ENCODE measurements around the gene HNRNPUL1.
A peak's percentile ranks its signal among the peaks of the same experiment; 100 is the strongest.
"Not testable (repeated sequence)": the region's sequence is repeated elsewhere in the genome, so short reads cannot be mapped to it uniquely, and the experiment has no call there.

HNRNPUL1 gene

GRCh38 chr19:41327576-41328156 lies 63.5 kb downstream of the HNRNPUL1 start:
- peak; percentile 87 for DNase-seq

DNA sequence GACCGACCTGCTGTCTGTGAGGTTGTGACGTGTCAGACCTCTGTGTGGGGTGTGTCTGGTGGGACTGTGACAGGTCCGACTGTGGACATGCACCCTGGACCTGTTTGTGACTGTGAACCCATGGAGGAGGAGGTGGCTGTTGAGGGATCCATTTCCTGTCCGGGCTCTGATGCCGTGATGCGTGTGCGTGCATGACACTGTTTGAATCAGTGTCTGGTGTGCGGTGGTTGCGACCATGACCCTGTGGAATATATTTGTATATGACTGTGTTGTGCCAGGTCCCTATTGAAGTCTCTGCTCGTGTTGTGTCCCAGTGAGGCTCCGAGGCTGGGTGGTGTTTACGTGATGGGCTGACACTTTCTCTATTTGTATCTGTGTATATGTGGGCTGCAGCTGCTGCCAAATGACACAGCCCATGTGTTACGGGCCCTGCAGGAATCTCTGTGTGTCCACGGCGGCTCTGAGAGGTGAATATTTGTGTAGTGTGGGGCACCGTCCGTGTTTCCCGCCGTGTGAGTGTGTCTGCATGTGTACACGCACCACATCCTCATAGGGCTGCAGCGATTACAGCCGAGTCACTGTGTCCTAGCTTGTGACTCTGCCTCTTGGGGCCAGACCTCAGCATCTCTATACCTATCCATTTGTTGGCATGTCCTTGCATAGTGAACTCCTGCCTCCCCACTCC lies 64.1 kb downstream of the HNRNPUL1 start:
- DNase-seq: no peak

- DNase-seq: no peak
Measured at GRCh38 chr19:41328842-41329225, 64.7 kb downstream of the HNRNPUL1 start.

- DNase-seq: no peak
Measured at GRCh38 chr19:41330481-41330880, 66.3 kb downstream of the HNRNPUL1 start.

- DNase-seq: no peak
Measured at GRCh38 chr19:41330946-41331678, 66.9 kb downstream of the HNRNPUL1 start.

- DNase-seq: no peak
Measured at GRCh38 chr19:41332000-41332399, 67.8 kb downstream of the HNRNPUL1 start.

GRCh38 chr19:41332468-41332867 lies 68.3 kb downstream of the HNRNPUL1 start:
- DNase-seq: no peak

DNA sequence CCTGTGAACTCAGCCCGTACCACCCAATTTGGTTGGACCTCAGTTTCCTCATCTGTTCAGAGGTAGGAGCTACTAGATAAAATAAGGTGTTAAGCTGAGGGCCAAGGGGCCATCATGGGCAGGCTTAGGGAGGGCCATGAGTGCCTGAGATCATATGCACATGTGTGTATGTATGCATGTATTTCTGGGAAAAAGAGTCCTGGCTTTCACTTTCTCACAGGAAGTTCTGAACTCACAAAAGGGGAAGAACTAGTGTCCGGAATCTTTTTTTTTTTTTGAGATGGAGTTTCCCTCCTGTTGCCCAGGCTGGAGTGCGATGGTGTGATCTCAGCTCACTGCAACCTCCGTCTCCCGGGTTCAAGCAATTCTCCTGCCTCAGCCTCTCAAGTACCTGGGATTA lies 70.6 kb downstream of the HNRNPUL1 start:
- no peak for DNase-seq

- no peak for DNase-seq
Measured at GRCh38 chr19:41335467-41335866, 71.3 kb downstream of the HNRNPUL1 start.

DNA sequence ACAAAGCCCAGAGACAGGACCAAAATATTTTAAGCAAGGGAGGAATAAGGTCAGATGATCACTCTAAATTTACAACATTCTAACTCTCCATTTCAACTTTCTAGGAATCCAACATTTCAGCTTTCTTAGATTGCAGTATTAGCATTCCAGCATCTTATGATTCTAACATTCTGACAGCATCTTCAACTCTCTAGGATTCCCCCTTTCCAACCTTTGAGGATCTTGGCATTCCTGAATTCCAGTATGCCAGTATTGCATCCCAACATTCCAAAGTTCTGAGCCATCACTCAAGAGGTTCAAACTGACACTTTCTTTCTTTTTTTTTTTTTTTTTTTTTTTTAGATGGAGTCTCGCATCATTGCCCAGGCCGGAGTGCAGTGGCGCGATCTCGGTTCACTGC lies 75.8 kb downstream of the HNRNPUL1 start:
- DNase-seq: no peak

DNA sequence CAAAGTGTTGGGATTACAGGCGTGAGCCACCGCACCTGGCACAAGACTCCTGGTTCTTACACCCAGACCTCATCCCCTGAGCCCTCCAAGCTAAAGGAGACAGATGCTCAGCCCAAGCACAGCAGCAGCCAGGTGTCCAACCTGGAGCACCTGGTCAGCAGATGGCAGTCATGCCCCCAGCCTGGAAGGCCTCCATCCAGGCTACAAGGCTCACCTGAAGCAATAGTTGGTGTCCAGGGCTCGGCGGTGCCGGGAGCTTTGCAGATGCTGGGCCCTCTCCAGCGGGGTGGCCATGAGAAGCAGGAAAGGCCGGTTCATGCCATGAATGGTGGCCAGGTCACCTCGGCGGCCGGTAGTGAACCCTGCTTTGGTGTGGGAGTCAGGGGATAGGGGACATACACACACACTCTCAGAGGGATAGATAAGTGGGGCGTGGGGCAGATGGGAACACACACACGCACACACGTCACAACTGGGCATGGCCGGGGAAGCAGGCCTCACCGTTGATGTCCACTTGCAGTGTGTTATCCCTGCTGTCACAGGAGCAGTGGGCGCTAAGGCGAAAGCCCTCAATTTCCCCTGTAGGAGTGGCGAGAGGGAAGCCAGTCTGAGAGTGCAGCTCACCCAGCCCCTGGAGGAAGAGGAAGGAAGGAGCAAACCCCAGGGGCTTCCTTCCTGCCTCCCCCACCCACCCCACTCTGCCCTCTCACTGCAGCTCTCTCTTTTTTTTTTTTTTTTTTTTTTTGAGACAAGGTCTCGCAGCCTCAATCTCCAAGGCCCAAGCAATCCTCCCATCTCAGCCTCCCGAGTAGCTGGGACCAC lies 77.7 kb downstream of the HNRNPUL1 start:
- no peak for DNase-seq

GRCh38 chr19:41344162-41344561 lies 80.0 kb downstream of the HNRNPUL1 start:
- DNase-seq: no peak

- not testable (repeated sequence) for DNase-seq
Measured at GRCh38 chr19:41346916-41347315, 82.7 kb downstream of the HNRNPUL1 start.

DNA sequence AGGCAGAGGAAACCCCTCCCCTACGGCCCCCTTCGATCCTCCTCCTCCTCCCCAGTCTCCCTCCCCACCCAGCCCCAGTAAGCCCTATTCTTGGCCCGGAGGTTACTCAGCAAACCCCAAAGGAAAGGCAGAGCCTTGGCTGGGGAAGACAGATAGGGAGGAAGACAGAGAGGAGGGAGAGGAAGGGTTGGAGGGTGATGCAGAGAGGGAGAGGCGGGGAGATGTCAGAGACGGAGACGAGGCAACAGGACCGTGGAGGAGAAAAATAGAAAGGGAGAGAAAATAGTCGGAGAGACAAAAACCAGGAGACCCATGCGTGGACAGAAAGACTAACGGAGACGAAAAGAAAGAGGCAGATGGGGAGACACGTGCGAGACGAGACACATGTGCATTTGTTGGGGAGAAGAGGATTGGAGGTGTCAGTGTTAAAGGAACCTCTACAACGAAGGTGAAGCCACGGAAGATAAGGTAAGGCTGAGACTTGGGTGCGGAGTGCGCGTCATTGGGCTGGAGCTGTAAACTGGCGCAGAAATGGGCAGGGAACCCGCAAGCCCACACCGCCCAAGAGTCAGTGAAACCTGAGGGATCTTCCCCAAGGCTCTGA lies 86.7 kb downstream of the HNRNPUL1 start:
- DNase-seq: no peak

DNA sequence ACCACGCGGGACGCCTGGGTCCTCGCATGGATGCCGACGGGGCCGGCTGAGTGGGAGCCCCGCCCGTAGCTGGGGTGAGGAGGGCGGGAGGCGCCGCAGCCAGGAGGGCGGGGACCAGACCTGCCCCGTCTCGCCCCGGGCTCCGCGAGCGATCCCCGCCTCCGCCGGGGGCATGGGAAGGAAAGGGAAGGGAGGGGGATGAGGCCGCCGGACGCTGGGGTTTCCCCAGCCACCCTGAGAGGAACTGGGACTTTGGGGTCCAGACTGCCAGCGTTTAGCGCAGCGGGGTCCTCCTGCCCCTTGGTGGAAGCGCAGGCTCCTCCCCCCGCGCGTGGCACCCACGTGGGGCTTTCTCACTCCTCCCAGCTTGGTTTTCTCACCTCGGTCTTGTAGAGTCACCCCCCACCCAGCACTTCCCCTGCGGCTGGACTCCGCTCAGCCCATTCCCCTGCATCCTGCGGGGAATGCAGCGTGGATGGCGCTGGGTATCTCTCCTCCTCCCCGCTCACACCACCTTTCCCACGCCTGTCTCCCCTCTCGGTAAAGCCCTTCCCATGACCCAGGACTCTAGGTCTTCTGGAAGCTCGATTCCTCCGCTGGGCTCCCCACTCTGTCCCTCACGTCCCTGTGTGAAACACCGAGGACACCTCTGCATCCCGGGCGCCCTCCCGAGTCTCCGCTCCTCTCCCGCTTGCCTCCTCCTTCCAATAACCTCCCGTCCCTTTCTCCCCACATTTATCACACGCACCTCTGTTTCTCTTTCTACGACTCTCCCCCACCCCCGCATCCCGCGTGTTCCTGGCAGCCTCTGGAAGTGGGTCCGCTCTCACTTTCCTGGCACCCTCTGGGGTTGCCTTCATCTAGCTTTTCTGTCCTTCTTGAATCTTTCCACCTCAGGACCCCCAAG lies 87.4 kb downstream of the HNRNPUL1 start:
- peak; percentile 87 for DNase-seq

- DNase-seq: no peak
Measured at GRCh38 chr19:41352279-41352608, 88.1 kb downstream of the HNRNPUL1 start.

GRCh38 chr19:41352609-41353465 lies 88.7 kb downstream of the HNRNPUL1 start:
- DNase-seq: peak; percentile 81

DNA sequence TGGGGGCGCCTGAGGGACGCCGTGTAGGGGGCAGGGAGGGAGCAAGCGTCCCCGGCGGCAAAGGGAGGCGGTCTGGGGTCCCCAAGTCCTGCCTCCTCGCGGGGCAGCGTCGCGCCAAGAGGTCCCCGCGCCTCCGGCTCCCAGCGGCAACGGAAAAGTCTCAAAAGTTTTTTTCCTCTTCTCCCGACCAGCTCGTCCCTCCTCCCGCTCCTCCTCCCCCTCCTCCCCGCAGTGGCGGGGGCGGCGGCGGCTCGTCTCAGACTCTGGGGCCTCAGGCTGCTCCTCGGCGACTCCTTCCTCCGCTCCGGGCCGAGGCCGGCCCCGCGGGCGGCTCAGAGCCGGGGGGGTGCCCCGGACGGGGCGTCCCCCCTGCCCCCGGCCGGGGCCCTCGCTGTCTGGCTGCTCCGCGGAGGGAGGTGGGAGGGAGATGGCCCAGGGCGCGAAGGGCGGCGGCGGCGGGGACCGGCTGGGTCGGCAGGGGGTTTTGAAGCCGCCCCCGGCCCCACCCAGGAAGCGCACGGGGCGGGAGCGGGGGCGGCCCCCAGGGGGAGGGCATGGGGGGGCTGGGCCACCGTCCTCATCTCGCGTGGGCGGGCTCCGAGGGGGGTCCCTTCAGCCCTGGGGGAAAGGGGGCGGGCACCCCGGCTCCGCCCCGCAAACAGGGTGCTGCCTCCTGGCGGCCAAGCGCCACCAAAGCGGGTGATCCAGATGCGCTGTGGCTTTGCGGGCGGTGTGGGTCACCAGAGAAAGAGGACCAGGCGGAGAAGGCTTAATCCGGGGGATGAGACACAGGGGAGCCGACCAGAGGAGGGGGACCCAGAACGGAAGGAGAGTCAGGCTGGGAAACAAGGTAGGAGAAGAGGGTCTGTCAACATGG lies 89.5 kb downstream of the HNRNPUL1 start, which contains the start of gene TGFB1:
TSS of gene TGFB1 (minus strand) at position 457 of the 877 bp plus-strand sequence. CDS start 878 bp downstream, outside the sequence.
- peak; percentile 98 for DNase-seq

DNA sequence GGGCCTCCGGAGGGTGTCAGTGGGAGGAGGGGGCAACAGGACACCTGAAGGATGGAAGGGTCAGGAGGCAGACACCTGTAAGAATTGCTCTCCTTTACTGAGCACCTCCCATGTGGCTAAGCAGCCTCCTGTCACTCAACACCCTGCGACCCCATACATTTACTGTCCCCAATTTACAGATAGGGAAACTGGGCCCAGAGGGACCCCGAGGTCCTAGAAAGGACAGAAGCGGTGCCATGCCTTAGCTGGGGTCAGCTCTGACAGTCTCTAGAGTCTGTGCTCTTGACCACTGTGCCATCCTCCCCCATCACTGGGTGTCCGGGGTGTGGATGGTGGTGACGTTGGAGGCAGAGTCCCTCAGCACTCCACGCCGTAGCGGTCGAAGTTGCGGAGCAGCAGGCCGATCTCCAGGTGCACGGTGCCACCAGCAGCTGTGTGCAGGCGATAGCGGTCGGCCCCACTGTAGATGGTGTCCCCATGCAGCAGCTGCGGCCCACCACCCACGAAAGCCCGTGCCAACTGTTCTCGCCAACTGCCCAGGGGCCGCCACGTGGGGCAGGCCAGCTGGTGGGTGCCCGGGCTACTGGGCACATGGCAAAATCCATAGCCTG lies 90.3 kb downstream of the HNRNPUL1 start:
- no peak for DNase-seq

Data from activated CD8-positive, alpha-beta memory T cell treated with anti-CD3 and anti-CD28 coated beads, Interleukin-2, amount 50 U/mL, for 4 hours (primary cell).